Measurements from ENCODE around the gene HIPK2.
A peak's percentile ranks its signal among the peaks of the same experiment; 100 is the strongest.

Gene HIPK2

DNA sequence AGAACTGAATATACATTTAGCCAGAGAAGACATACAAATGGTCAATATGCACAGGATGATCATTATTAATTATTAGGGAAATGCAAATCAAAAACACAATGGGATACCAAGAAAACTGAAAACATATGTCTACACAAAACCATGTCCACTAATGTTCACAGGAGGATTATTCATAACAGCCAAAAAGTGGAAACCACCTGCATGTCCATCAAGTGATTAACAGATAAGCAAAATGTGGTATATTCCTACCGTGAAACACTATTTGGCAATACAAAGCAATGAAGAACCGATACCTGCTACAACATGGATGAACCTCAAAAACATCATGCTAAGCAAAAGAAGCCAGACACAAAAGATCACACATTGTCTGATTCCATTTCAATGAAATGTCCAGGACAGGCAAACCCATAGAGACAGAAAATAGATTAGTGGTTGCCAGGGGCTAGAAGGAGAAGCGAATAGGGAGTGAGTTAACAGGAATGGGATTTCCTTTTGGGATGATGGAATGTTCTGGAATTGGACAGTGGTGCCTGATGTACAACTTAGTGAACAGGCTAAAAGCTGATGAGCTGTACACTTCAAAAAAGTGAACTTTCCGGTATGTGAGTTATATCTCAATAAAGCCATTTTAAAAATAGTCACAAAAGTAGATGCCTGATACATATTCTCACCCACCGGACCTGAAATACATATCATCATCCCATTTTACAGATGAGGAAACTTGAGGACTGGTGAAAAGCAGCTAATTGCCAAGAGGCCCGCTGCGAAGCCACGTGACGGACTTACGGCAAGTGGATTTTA lies 33.6 kb downstream of the HIPK2 start:
- H3K4me2 ChIP-seq: peak overlapping the region; percentile 11; the same call in 1 of the 2 replicates
- no peak overlapping the region for H2AFZ ChIP-seq (ENCODE audit: low read depth)
- peaks cover 72% of the 10 kb centered on the region for H3K79me2 ChIP-seq (ENCODE audit: insufficient read depth, low read depth)
- H3K36me3 ChIP-seq (ENCODE audit: insufficient read depth): no peaks in the 10 kb centered on the region
- H3K9ac ChIP-seq: no peak overlapping the region
- TF ChIP-seq, protein P1, sequence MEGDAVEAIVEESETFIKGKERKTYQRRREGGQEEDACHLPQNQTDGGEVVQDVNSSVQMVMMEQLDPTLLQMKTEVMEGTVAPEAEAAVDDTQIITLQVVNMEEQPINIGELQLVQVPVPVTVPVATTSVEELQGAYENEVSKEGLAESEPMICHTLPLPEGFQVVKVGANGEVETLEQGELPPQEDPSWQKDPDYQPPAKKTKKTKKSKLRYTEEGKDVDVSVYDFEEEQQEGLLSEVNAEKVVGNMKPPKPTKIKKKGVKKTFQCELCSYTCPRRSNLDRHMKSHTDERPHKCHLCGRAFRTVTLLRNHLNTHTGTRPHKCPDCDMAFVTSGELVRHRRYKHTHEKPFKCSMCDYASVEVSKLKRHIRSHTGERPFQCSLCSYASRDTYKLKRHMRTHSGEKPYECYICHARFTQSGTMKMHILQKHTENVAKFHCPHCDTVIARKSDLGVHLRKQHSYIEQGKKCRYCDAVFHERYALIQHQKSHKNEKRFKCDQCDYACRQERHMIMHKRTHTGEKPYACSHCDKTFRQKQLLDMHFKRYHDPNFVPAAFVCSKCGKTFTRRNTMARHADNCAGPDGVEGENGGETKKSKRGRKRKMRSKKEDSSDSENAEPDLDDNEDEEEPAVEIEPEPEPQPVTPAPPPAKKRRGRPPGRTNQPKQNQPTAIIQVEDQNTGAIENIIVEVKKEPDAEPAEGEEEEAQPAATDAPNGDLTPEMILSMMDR (conservative IDR thresholded peaks at IDR 0.05; ENCODE audit: low read depth, low read length): no peak
- H3K27me3 ChIP-seq (ENCODE audit: insufficient read depth, low read depth): no peaks in the 10 kb centered on the region
- H4K20me1 ChIP-seq (ENCODE audit: insufficient read depth): peaks cover 2% of the 10 kb centered on the region; the same call in 1 of the 2 replicates
- H3K4me1 ChIP-seq (ENCODE audit: low read depth, poor library complexity, severe bottlenecking): peaks cover 18% of the 10 kb centered on the region
- H3K4me3 ChIP-seq (IDR thresholded peaks at IDR 0.05; ENCODE audit: insufficient read depth, low read depth, low read length): no peak overlapping the region
- H3K27ac ChIP-seq: no peak overlapping the region

DNA sequence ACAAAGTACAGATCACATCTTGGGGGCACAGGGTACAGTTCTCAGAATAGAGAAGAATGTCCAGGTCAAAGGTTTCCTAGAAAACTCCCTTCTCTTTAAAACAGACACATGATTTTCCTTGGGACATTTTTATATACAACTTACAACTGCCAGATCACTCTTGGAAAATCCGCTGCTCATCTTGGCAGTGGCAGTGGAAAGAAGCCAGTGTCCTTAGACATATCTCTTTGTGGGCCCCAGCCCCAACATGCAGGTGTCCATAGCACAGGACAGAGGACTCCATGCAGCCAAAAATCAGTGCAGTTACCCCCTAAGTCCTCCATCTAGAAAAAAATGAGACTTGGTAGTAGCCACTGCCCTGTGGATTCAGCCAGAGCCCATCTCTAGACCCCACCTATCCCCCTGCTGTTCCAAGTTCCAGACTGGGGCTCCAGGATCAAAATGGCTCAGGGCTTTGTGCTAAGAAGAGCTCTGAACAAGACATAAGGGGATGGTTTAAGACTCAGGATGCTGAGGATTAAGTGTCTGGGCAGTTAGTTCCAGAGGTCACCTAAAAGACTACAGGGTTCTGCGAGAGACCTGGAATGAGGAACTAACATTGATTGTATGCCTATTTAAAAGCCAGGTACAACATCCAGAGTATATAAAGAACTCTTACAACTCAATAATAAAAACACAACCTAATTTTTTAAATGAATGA lies 34.4 kb downstream of the HIPK2 start:
- peaks cover 64% of the 10 kb centered on the region for H3K79me2 ChIP-seq (ENCODE audit: insufficient read depth, low read depth)

DNA sequence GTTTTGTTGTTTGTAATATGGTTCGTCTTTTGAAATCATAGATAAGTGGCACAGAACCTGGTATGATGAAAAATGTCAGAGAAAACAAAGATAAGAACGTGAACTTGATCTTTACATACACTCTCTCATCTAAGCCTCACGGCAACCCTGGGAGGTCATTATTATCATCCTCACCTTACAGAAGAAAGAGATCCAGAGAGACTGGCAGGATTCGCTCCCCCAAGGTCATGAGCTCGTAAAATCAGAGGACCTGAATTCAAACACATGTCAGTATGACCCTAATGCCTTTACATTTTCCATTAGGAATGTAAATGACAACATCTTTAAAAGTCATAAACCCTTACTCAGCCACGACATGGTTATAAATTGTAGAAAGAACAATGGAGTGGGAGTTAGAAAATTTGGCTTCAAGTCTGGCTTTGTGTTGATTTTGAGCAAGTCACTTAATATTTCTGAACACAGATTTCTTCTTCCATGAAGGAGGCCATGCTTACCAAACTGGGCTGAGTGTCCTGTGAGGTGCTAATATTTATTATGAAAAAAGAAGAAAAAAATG lies 35.9 kb downstream of the HIPK2 start:
- Histone ChIP-seq H3K4me2 (no peak overlapping the region), H3K27me3 (ENCODE audit: insufficient read depth, low read depth) (no peaks in the 10 kb centered on the region), H3K36me3 (ENCODE audit: insufficient read depth) (no peaks in the 10 kb centered on the region), H3K4me3 (IDR thresholded peaks at IDR 0.05; ENCODE audit: insufficient read depth, low read depth, low read length) (no peak overlapping the region), H4K20me1 (ENCODE audit: insufficient read depth) (no peaks in the 10 kb centered on the region; the same call in 1 of the 2 replicates), H3K4me1 (ENCODE audit: low read depth, poor library complexity, severe bottlenecking) (peaks cover 11% of the 10 kb centered on the region), H3K9ac (no peak overlapping the region), H2AFZ (ENCODE audit: low read depth) (no peak overlapping the region), H3K27ac (no peak overlapping the region), H3K79me2 (ENCODE audit: insufficient read depth, low read depth) (peaks cover 58% of the 10 kb centered on the region)
- TF ChIP-seq, protein P1 (conservative IDR thresholded peaks at IDR 0.05; ENCODE audit: low read depth, low read length): no peak

More for the DNA sequence above, 34.4 kb downstream of the HIPK2 start:
- Histone ChIP-seq H3K4me1 (ENCODE audit: low read depth, poor library complexity, severe bottlenecking) (peaks cover 17% of the 10 kb centered on the region), H3K36me3 (ENCODE audit: insufficient read depth) (no peaks in the 10 kb centered on the region), H3K4me3 (IDR thresholded peaks at IDR 0.05; ENCODE audit: insufficient read depth, low read depth, low read length) (no peak overlapping the region), H2AFZ (ENCODE audit: low read depth) (no peak overlapping the region), H3K4me2 (no peak overlapping the region), H3K27ac (no peak overlapping the region), H4K20me1 (ENCODE audit: insufficient read depth) (no peaks in the 10 kb centered on the region; the same call in 1 of the 2 replicates), H3K27me3 (ENCODE audit: insufficient read depth, low read depth) (no peaks in the 10 kb centered on the region), H3K9ac (no peak overlapping the region)
- TF ChIP-seq, protein P1 (conservative IDR thresholded peaks at IDR 0.05; ENCODE audit: low read depth, low read length): no peak

DNA sequence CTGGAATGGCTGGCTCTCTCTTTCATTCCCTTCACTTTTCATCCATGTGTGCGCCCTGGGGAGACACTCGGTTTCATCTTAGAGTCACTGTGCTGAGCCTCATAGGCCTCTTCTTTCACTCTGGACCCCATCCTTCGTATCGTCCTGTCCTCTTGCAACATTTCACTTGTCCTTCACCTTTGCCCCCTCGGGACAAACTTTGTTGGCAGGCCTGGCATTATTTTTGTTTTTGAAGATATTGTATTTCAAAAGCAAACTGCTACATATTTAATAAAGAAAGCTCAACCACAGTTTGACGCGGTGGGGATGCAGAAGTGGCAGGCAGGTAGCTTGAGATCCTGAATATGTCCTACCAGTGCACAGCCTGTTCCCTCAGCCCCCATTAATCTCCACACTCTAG lies 36.6 kb downstream of the HIPK2 start:
- H2AFZ ChIP-seq (ENCODE audit: low read depth): no peak overlapping the region
- no peak overlapping the region for H3K4me2 ChIP-seq
- no peak overlapping the region for H3K9ac ChIP-seq
- no peak overlapping the region for H3K27ac ChIP-seq
- peaks cover 63% of the 10 kb centered on the region for H3K79me2 ChIP-seq (ENCODE audit: insufficient read depth, low read depth)
- no peaks in the 10 kb centered on the region for H3K36me3 ChIP-seq (ENCODE audit: insufficient read depth)
- TF ChIP-seq, protein P1 (conservative IDR thresholded peaks at IDR 0.05; ENCODE audit: low read depth, low read length): no peak
- H3K4me3 ChIP-seq (IDR thresholded peaks at IDR 0.05; ENCODE audit: insufficient read depth, low read depth, low read length): no peak overlapping the region
- no peaks in the 10 kb centered on the region; the same call in 1 of the 2 replicates for H4K20me1 ChIP-seq (ENCODE audit: insufficient read depth)
- no peaks in the 10 kb centered on the region for H3K27me3 ChIP-seq (ENCODE audit: insufficient read depth, low read depth)
- peaks cover 11% of the 10 kb centered on the region for H3K4me1 ChIP-seq (ENCODE audit: low read depth, poor library complexity, severe bottlenecking)

Measured in KMS-11 (cell line).